Astrocyte of the cerebellum (primary cell): Measurements from ENCODE around the gene PANK1.
"Not testable (repeated sequence)": the region's sequence is repeated elsewhere in the genome, so short reads cannot be mapped to it uniquely, and the experiment has no call there.

ENCODE experiments used
- DNase-seq: peaks from one replicate; pipeline ENCODE4 v3.0.0-alpha.2; 2011; ENCODE audit warnings: low read depth
- H3K4me3 ChIP-seq: 2 replicates; pipeline ENCODE4 v1.5.1; 2011; ENCODE audit warnings: mild to moderate bottlenecking, low read depth, low read length, moderate library complexity
- in situ Hi-C: cut with HindIII; loops from 2 replicates; pipeline ENCODE4 v1.10.0; 2017; ENCODE audit warnings: low sequenced_read_pairs
- TF ChIP-seq, protein P1 (sequence below): IDR thresholded peaks from 2 replicates; pipeline ENCODE4 v1.5.1; 2012; ENCODE audit warnings: low read length, low read depth, moderate library complexity, mild to moderate bottlenecking; ENCODE audit errors: missing control alignments

Gene PANK1

DNA sequence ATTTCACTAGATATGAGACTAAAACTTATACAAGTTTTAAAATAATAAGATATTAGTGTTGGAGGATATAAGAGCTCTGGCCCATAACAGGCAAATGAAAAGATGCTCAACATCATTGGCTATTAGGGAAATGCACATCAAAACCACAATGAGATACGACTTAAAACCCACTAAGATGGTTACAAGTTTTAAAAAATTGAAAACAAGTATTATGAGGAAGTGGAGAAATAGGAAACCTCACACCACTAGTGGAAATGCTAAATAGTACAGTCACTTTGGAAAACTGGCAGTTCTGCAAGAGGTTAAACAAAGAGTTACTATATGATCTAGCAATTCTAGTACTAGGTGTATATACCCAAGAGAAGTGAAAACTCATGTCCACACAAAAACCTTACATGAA is 17.2 kb downstream of the PANK1 start:
- TF ChIP-seq, protein P1, sequence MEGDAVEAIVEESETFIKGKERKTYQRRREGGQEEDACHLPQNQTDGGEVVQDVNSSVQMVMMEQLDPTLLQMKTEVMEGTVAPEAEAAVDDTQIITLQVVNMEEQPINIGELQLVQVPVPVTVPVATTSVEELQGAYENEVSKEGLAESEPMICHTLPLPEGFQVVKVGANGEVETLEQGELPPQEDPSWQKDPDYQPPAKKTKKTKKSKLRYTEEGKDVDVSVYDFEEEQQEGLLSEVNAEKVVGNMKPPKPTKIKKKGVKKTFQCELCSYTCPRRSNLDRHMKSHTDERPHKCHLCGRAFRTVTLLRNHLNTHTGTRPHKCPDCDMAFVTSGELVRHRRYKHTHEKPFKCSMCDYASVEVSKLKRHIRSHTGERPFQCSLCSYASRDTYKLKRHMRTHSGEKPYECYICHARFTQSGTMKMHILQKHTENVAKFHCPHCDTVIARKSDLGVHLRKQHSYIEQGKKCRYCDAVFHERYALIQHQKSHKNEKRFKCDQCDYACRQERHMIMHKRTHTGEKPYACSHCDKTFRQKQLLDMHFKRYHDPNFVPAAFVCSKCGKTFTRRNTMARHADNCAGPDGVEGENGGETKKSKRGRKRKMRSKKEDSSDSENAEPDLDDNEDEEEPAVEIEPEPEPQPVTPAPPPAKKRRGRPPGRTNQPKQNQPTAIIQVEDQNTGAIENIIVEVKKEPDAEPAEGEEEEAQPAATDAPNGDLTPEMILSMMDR: no peak
- no peak for DNase-seq
- no peak overlapping the region for H3K4me3 ChIP-seq
- in situ Hi-C loops: no loop called here

DNA sequence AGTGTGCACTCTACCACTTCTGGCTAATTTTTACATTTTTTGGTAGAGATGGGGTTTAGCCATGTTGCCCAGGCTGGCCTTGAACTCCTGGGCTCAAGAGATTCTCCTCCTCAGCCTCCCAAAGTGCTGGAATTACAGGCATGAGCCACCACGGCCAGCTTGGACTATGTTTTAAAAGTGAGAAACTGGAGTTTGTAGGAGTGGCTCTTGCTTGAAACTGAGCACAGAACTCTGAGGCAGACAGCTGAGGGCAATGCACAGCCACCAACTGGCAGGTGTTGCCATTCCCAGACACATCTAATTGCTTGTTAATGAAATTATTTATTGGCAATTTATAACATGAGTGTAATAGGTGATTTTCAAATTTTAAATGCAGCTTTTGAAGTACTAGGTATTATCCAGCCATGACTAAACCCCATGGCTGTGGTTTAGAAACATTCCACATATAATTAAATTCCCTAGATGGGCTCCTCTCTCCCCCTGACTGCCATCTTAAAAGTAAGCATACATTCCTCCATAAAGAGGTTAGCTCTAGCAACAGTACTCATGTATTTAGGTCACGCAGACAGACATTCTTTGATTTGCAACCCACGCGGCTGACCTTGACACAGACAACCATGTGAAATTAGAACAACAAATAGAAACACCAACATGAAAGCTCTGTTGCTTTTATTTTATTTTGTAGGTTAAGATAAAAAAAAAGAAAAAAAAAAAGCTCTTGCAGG is 19.8 kb downstream of the PANK1 start:
- H3K4me3 ChIP-seq: no peak overlapping the region
- DNase-seq: no peak
- in situ Hi-C loops: no loop called here
- TF ChIP-seq, protein P1: no peak

DNA sequence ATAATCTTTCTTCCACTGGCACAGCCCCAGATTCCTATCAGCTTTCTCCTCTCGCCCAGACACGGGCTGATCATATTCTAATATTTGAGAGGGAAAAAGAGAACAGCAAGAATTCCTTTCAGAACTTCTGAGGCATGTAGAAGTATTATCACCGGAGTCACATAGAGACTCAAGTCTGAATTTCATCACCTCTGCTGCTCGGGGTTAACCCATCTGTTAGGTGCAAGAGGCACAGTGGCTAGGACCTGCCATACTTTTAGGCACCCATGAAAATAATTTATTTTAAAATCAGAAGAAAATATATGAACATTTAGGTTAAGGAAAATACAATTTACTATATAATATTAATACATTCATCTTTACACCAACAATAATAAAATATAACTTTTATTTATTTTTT is 21.0 kb downstream of the PANK1 start:
- in situ Hi-C loops: no loop called here
- H3K4me3 ChIP-seq: no peak overlapping the region
- TF ChIP-seq, protein P1: no peak
- no peak for DNase-seq

DNA sequence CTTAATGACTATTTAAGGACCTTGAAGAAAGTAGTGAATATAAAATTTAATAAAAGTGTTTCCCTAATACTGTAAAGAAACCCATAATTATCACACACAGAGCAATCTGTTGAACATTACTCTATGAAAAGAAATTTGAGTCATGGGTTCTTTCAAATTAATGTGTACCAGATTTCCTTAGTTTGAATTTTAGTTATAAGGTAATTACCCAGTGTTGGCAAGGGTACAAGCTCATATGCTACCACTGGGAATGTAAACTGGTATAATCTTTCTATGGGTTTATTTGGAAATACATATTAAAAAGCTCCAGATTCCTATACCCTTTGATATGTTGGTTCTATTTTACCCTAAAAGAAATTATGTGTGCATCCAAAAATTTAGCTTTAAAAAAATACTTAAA is 22.9 kb downstream of the PANK1 start:
- TF ChIP-seq, protein P1: no peak
- DNase-seq: no peak
- in situ Hi-C loops: no loop called here
- no peak overlapping the region for H3K4me3 ChIP-seq

DNA sequence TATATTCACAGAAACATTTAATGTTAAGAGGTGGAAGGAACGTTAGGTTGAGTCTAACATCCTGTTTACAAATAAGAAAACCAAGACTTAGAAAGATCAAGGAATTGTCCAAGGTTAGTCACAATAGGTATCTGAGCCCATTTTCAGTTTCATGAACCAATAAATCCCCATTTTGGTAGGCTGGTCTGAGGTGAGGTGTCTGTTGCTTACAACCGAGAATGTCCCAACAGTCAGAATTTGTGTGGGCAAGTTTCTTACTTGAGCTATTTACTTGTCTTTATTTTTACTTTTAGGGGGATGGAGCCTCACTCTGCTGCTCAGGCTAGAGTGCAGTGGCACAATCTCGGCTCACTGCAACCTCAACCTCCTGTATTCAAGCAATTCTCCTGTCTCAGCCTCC is 23.6 kb downstream of the PANK1 start:
- TF ChIP-seq, protein P1: no peak
- no peak for DNase-seq

DNA sequence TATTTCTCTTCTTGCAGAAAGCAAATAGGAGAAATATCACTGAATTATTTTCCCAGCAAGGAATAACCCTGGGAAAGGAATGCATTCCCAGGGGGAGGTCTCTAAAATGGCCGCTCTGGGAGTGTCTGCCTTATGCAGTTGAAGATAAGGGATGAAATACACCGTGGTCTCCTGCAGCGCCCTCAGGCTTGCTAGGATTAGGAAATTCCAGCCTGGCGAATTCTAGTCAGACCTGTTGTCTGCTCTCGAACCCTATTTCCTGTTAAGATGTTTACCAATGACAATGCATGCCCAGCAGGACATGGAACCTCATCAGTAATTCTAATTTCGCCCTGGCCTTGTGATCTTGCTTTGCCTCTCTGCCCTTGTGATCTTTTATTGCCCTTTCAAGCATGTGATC is 24.7 kb downstream of the PANK1 start:
- in situ Hi-C loops, H3K4me3 ChIP-seq, DNase-seq: not testable (repeated sequence)

More for the DNA sequence above, 23.6 kb downstream of the PANK1 start:
- H3K4me3 ChIP-seq: no peak overlapping the region
- in situ Hi-C loops: no loop called here

DNA sequence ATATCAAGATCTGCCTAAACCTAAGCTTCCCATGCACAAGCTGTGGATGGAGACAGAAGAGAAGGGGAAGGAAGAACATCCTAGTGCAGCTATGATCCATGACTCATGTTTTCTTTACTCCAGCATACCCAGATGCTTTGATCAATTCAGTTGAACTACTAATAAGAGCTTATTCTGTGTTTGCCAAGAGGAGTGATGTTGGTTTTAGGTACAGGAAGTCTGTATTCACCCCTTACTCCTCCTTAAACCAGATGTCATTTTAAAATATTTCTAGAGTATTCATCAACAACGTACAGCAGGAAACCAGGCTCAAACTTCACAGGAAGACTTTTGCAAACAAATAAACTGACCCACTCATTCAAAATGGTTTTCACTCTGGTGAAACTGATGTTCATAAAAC is 29.2 kb downstream of the PANK1 start:
- TF ChIP-seq, protein P1: no peak
- no peak overlapping the region for H3K4me3 ChIP-seq

More for the DNA sequence above, 29.2 kb downstream of the PANK1 start:
- in situ Hi-C loops: no loop called here
- DNase-seq: peak; percentile 2
